WERI-Rb-1 (cell line): ENCODE data around the gene PPP1R16B.

Experiments used
- DNase-seq: peaks from one replicate; pipeline ENCODE4 v3.0.0-alpha.2; 2020
- H3K27ac ChIP-seq: fragments of 250-450 bp; sonication (Bioruptor Pico); 2 replicates; pipeline ENCODE4 v1.5.1; 2020; ENCODE audit warnings: mild to moderate bottlenecking, moderate library complexity
- H3K27me3 ChIP-seq: fragments of 250-450 bp; sonication (Bioruptor Pico); 2 replicates; pipeline ENCODE4 v1.5.1; 2021; ENCODE audit warnings: mild to moderate bottlenecking, low read depth, moderate library complexity; ENCODE audit not compliant: insufficient read depth, severe bottlenecking
- H3K36me3 ChIP-seq: fragments of 250-450 bp; sonication (Bioruptor Pico); 2 replicates; pipeline ENCODE4 v1.5.1; 2020; ENCODE audit warnings: mild to moderate bottlenecking, moderate library complexity
- H3K4me3 ChIP-seq: 2 replicates; pipeline ENCODE4 v1.5.1; 2011; ENCODE audit warnings: low read depth, mild to moderate bottlenecking, control low read depth, low read length
- H3K9me3 ChIP-seq: fragments of 250-450 bp; sonication (Bioruptor Pico); 2 replicates; pipeline ENCODE4 v1.5.1; 2021; ENCODE audit warnings: mild to moderate bottlenecking, moderate library complexity; ENCODE audit not compliant: severe bottlenecking
- TF ChIP-seq, protein P1 (sequence below): IDR thresholded peaks from 2 replicates; pipeline ENCODE4 v1.5.1; 2011; ENCODE audit warnings: low read depth, mild to moderate bottlenecking, control low read depth, inconsistent platforms, low read length

The PPP1R16B gene

GRCh38 chr20:38880952-38881735, 75.6 kb downstream of the PPP1R16B start:
- no peak overlapping the region for H3K27ac ChIP-seq
- TF ChIP-seq, protein P1, sequence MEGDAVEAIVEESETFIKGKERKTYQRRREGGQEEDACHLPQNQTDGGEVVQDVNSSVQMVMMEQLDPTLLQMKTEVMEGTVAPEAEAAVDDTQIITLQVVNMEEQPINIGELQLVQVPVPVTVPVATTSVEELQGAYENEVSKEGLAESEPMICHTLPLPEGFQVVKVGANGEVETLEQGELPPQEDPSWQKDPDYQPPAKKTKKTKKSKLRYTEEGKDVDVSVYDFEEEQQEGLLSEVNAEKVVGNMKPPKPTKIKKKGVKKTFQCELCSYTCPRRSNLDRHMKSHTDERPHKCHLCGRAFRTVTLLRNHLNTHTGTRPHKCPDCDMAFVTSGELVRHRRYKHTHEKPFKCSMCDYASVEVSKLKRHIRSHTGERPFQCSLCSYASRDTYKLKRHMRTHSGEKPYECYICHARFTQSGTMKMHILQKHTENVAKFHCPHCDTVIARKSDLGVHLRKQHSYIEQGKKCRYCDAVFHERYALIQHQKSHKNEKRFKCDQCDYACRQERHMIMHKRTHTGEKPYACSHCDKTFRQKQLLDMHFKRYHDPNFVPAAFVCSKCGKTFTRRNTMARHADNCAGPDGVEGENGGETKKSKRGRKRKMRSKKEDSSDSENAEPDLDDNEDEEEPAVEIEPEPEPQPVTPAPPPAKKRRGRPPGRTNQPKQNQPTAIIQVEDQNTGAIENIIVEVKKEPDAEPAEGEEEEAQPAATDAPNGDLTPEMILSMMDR, result no peak
- no peaks in the 10 kb centered on the region for H3K9me3 ChIP-seq
- no peaks in the 10 kb centered on the region for H3K36me3 ChIP-seq
- no peaks in the 10 kb centered on the region for H3K27me3 ChIP-seq
- DNase-seq, result no peak
- no peak overlapping the region for H3K4me3 ChIP-seq

GRCh38 chr20:38881806-38882440, 76.4 kb downstream of the PPP1R16B start:
- Histone ChIP-seq H3K27me3 (no peaks in the 10 kb centered on the region), H3K27ac (no peak overlapping the region), H3K4me3 (no peak overlapping the region), H3K36me3 (no peaks in the 10 kb centered on the region), H3K9me3 (no peaks in the 10 kb centered on the region)
- DNase-seq, result no peak
- TF ChIP-seq, protein P1, result no peak

DNA sequence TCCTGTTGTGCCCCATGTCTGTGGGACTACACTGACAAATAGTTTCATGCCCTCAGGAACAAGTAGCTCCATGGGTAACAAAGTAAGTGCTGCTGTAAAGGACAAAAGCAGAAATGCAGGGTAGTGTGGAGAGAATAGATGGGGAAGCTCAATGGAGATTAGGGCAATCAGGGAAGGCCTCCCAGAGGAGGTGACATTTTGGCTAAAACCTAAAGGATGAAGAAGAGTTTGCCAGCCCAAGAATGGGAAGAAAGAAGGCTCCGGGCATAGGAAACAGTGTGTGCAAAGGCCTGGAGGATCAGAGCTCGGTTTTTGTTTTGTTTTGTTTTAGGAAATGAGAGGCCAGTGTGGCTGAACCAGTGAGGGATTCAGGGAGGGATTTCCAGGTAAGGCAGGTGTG, 77.1 kb downstream of the PPP1R16B start:
- Histone ChIP-seq H3K27me3 (no peaks in the 10 kb centered on the region), H3K27ac (no peak overlapping the region), H3K4me3 (no peak overlapping the region), H3K9me3 (no peaks in the 10 kb centered on the region), H3K36me3 (no peaks in the 10 kb centered on the region)
- TF ChIP-seq, protein P1, result no peak
- DNase-seq, result no peak

GRCh38 chr20:38883081-38883980, 77.8 kb downstream of the PPP1R16B start:
- Histone ChIP-seq H3K9me3 (no peaks in the 10 kb centered on the region), H3K27me3 (no peaks in the 10 kb centered on the region), H3K36me3 (no peaks in the 10 kb centered on the region), H3K27ac (no peak overlapping the region), H3K4me3 (no peak overlapping the region)
- DNase-seq, result peak; percentile 33
- TF ChIP-seq, protein P1, result no peak

DNA sequence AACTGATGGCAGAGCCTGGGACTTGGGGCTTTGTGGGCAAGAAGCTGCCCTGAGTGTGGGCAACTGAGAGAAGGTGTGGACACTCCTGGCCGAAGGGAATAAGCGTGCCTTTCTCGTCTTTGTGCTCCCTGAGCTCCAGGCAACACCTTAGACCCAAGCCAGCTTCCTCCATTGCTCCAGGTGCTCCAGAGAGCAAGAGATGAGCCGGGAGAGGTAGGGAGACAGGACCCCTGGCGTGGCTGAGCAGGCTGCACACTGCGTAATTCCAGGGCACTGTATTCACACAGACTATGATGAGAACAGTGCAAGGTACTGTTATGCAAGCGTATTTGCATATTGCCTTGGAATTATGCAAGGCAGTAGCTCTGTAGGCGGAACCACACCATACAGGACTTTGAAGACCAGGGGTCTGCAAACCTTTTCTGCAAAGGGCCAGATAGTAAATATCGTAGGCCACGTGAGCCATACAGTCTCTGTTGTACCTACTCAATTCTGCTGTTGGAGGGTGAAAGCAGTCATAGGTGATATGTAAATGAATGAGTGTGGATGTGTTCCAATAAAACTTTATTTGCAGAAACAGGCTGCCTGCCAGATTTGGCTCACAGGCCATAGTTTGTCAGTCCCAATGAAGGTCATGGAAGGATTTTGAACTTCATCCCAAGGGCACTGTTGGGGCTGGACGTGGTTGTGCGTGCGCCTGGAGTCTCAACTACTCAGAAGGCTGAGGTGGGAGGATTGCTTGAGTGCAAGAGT, 78.7 kb downstream of the PPP1R16B start:
- Histone ChIP-seq H3K4me3 (no peak overlapping the region), H3K9me3 (no peaks in the 10 kb centered on the region), H3K27ac (no peak overlapping the region), H3K36me3 (no peaks in the 10 kb centered on the region), H3K27me3 (no peaks in the 10 kb centered on the region)
- no peak for DNase-seq
- TF ChIP-seq, protein P1, result no peak
